Right ventricle myocardium superior (tissue), 1 donor: ENCODE measurements around the gene ATP2C2. TPM values are rescaled to one million over a fixed set of nuclear protein-coding genes. Genes with fewer than 3 reads are reported as not detected.
A peak's percentile ranks its signal among the peaks of the same experiment; 100 is the strongest.

Source experiments
- ATAC-seq: fragments of 200-7000 bp; cut with Tn5 transposase; one replicate; pipeline ENCODE4 v1.9.1; 2020; ENCODE audit warnings: mild to moderate bottlenecking; ENCODE audit not compliant: poor library complexity
- DNase-seq: peaks from one replicate; pipeline ENCODE4 v3.0.0-alpha.2; 2020
- intact Hi-C: fragments of 100-400 bp; cut with DNase I; formaldehyde crosslinking; loops from one replicate; pipeline ENCODE4 v1.11.2; 2022
- total RNA-seq: library from RNA; stranded (reverse); fragmentation: NEBNext Ultra II Directional; extraction: Animal tissue kit (Norgen Biotek cat#: 25700); gene quantifications from one replicate; pipeline ENCODE4 v1.2.1, GENCODE V29; 2021
- donor health status: DM: no; HTN: yes; CAD: no; lungs with severe emphysema.

Gene ATP2C2
- total RNA-seq, 1 donor from 2014 or later, result not detected

GRCh38 chr16:84478172-84478947 is 110.0 kb downstream of the ATP2C2 start:
- ATAC-seq (no peak), DNase-seq (peak; percentile 26)
- intact Hi-C loops, result no loop called here

- DNase-seq, result peak; percentile 12
- intact Hi-C loops, result loop anchor here (5.0 to 10.0 kb wide), 3 partner anchors 203 to 655 kb away; partner anchors contain the start of gene NECAB2
- no peak for ATAC-seq
These were observed 111.5 kb downstream of the ATP2C2 start for GRCh38 chr16:84479716-84480450.

- ATAC-seq (no peak), DNase-seq (peak; percentile 27)
- intact Hi-C loops, result loop anchor here (5.0 to 10.0 kb wide), 3 partner anchors 204 to 656 kb away; partner anchors contain the start of gene NECAB2
These were observed 112.9 kb downstream of the ATP2C2 start for GRCh38 chr16:84481051-84481735.

DNA sequence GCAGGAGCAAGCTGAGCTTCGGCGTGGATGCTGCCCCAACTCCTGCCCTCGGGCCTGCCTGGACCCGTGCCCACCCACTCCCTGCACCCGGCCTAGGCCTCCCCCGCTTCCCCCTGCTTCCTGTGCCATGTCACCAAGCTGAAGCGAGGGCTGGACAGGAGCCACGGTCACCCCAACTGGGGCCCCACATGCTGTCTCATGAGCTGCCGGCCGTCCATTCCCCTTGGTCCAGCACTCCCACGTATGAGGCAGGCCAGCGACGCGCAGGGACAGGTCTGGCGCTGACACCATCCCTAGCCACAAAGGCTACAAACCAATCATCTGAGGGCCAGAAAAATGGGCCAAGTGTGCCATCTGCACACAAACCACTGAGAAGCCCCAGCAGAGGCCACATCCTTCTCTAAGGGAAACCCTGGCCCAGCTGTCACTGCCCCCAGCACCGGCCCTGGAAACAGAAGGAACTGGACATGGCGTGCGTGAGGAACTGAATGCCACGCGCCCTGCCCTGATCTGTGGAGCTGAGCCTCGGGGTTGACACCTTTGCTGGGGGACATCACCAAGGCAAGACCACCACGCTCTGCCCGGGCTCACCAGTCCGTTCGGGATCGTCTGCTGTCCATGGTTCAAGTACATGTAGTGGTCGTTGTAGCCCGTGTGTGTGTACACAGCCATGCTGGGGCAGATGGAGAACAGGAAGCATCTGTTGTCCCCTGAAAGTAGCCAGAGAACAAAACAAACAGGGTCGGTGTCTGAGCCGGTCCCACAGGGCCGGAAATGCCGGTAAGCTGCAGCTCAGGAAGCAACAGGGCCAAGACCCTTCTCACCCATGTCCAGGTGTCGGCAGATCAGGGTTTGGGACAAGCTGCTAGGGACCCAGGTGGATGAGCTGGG is 113.9 kb downstream of the ATP2C2 start:
- peak; percentile 44 for DNase-seq
- intact Hi-C loops, result loop anchor here (5.0 to 10.0 kb wide), 3 partner anchors 205 to 657 kb away; partner anchors contain the start of gene NECAB2
- ATAC-seq, result no peak

GRCh38 chr16:84482951-84483881 is 114.9 kb downstream of the ATP2C2 start:
- peak; percentile 26 for DNase-seq
- intact Hi-C loops, result loop anchor here (5.0 to 10.0 kb wide), 3 partner anchors 206 to 658 kb away; partner anchors contain the start of gene NECAB2
- ATAC-seq, result no peak

- DNase-seq (no peak), ATAC-seq (no peak)
- intact Hi-C loops, result loop anchor here (5.0 to 10.0 kb wide), 3 partner anchors 207 to 659 kb away; partner anchors contain the start of gene NECAB2
These were observed 115.7 kb downstream of the ATP2C2 start for GRCh38 chr16:84483882-84484565.

- peak; percentile 88 for ATAC-seq
- DNase-seq, result peak; percentile 76
- intact Hi-C loops, result loop anchor here (5.0 to 10.0 kb wide), 3 partner anchors 207 to 660 kb away; partner anchors contain the start of gene NECAB2
These were observed 116.4 kb downstream of the ATP2C2 start for GRCh38 chr16:84484579-84485254.

DNA sequence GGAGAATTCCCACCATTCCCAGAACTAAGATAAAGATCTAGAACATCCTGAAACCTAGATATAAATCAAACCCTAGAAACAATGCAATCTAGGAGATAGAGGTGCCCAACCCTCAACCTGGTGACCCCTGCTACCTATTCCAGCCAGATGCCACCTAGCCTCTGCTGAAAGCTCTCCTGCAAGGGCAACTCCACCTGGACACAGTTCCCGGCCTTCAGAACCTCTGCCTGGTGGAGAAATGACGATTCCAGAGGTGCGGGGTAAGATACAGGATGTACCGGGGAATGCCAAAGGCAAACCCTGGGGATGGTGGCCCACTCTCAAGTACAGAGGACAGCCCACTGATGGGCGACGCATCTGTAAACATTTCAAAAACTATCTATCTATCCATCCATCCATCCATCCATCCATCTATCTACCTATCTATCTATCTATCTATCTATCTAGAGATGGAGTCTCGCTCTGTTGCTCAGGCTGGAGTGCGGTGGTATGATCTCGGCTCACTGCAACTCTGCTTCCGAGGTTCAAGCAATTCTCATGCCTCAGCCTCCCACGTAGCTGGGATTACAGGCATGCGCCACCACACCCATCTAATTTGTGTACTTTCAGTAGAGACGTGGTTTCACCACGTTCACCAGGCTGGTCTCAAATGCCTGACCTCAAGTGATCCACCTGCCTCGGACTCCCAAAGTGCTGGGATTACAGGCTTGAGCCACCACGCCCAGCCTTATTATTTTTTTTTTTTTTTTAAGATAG is 117.1 kb downstream of the ATP2C2 start:
- no peak for ATAC-seq
- intact Hi-C loops, result loop anchor here (10.0 kb wide), 1 partner anchor 661 kb away; no protein-coding TSS in a partner anchor
- no peak for DNase-seq

DNA sequence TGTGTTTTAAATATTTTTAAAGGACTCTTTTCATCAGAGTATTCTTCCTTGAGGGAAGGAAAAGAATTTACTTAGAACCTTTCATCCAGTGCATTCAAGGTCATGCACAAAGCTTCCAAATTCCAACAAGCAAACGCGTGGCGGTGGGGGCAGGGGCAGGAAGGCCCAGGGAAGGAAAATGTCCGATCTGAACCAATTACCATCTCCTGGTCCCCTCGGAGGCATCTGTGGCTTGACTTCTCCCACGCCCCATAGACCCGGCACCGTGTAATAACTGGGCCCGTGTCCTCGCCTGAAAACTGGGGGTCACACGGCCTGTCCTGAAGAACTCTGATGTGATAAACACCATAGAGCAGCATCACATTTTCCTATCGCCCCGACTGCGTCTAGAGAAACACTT is 117.8 kb downstream of the ATP2C2 start:
- DNase-seq (no peak), ATAC-seq (no peak)
- intact Hi-C loops, result loop anchor here (10.0 kb wide), 1 partner anchor 661 kb away; no protein-coding TSS in a partner anchor

- intact Hi-C loops, result loop anchor here (10.0 kb wide), 1 partner anchor 662 kb away; no protein-coding TSS in a partner anchor
- DNase-seq (no peak), ATAC-seq (no peak)
These were observed 118.4 kb downstream of the ATP2C2 start for GRCh38 chr16:84486551-84487235.

GRCh38 chr16:84487358-84487757 is 119.0 kb downstream of the ATP2C2 start:
- no peak for ATAC-seq
- intact Hi-C loops, result loop anchor here (10.0 kb wide), 1 partner anchor 663 kb away; no protein-coding TSS in a partner anchor
- DNase-seq, result no peak

DNA sequence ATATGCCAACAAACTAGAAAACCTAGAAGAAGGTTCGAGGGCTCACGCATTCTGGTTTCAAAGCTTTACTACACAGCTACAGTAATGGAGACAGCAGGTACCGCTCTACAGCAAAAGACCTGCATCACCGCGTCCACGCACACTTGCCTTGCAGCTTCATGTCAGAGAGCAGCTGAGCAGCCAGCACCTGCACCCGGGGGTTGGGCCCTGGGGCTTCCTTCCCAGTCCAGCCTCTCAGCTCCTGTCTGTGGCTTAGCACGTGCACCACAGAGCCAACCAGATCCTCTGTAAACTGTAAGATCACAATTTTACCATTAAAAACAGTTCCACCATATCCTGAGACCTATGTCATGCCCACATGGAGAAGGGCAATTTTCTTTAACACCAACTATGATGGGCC is 120.8 kb downstream of the ATP2C2 start:
- intact Hi-C loops, result loop anchor here (10.0 kb wide), 1 partner anchor 664 kb away; no protein-coding TSS in a partner anchor
- DNase-seq (no peak), ATAC-seq (no peak)

DNA sequence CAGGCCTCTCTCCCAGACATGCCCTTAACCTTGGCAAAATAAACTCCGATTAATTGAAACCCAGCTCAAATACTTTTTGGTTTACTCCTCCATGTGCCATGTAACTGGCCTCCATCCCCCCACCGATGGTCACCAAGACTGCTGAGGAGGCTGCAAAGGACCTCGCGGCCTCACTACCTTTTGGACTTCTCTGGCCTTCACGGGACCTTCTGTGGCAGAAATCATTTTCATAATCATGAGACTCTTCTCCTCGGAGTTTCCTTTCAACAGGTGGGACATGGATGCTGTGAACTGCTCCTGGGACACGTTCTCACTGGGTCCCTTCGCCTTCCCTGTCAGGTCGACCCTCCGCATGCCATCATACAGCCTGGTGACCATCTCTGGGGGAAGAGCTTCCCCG is 127.2 kb downstream of the ATP2C2 start:
- no peak for ATAC-seq
- intact Hi-C loops, result no loop called here
- DNase-seq, result no peak

- intact Hi-C loops, result no loop called here
- DNase-seq (no peak), ATAC-seq (no peak)
These were observed 128.7 kb downstream of the ATP2C2 start for GRCh38 chr16:84496991-84497390.
